ENCODE measurements around the gene PHPT1.
"Not testable (repeated sequence)": the region's sequence is repeated elsewhere in the genome, so short reads cannot be mapped to it uniquely, and the experiment has no call there.

PHPT1 gene

DNA sequence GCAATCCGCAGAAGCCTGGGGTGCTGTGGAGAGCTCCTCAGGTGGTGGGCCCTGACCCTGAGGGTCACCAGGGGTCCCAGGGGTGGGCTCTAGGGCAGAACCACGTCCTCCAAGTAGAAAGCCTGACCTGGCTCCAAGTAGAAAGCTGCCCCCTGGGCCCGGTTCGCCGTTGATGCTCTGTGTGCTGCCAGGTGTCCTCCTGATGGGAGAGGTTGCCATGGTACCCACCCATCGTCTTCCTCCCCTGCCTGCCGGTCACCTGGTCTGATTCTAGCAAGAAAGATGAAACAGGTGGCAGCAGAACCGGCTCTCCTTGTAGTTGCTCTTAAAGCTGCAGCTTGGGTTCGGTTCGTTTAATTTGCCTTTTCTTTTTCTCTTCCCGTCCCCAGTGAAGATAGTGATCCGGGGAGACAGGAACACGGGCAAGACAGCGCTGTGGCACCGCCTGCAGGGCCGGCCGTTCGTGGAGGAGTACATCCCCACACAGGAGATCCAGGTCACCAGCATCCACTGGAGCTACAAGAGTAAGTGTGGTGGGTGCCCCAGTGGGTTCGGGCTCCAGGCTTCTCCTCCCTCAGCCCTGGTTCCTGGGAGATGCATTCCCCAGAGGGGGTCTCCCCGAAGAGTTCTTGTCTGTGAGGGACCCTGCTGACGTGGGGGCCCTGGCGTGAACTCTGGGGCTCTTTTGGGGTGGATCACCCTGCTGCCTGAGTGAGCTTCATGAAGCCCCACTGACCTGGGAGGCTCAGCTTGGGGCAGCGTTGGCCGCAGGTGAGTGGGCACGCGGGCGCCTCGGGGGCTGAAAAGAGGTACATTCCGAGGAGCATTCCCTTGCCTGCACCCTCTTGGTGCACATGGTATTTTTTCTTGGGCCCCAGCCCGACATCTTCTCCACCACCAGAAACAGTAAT lies 25.8 kb upstream of the PHPT1 start:
- DNase-seq (ENCODE audit: low spot score), result no peak

DNA sequence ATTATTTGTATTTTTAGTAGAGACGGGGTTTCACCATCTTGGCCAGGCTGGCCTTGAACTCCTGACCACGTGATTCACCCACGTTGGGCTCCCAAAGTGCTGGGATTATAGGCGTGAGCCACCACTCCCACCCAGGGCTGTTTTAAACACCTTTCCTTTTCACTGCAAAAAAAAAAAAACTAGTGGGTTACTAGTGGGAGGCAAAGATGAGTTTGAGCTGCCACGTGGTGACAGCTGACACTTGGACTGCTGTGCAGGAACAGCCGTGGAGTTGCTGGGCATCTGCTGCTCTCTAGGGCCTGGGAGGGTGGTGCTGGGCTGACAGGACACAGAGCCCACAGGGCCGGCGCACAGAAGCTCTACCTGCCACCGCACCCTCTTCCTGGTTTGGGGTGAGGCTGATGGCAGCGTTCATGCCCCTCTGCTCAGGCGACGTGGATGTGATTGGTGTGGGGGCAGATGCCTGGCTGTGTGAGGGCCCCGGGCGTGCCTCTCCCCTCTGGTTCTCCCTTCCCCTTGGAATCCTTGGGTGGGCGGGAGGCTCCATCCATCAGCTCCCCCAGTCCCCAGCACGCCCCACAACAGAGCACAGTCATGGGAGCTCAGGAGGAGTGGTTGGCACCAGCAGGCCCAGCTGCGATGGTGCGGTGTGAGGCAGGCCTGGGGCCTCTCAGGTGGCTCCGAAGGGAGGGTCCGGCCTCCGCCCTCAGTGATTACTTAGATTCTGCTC lies 24.5 kb upstream of the PHPT1 start:
- DNase-seq (ENCODE audit: low spot score), result no peak

DNA sequence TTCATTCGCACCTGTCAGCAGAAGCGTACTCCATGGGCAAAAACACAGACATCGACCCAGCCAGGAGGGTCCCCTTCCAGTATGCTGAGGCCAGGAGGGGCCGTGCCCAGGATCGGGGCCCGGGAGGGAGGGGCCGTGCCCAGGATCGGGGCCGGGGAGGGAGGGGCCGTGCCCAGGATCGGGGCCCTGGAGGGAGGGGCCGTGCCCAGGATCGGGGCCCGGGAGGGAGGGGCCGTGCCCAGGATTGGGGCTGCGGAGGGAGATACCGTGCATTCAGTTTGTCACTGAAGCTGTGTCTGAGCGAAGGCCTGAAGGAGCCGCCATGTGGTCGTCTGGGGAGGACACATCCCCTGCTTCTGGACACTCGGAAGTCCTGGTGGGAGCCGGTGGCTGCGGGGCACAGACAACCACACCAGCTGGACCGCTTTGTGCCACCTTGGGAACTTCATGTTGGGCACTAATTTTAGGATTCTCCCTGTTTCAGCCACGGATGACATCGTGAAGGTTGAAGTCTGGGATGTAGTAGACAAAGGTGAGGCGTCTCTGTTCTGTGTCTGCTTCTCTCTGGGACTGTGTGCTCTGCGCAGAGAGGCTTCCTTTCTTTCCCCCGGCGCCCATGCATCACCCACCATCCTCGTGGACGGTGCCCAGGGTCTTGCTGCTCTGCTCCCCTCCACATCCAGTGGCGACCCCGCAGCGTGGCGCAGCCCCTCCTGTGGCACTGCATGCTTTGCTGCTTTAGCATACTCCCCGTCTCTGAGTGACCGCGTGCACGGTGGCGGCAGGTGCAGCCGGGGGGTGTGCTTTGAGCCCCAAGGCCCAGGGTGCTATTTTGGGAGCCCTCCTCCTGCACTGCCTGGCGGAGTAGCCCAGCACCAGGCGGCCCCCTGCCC lies 23.7 kb upstream of the PHPT1 start:
- DNase-seq (ENCODE audit: low spot score), result no peak

DNA sequence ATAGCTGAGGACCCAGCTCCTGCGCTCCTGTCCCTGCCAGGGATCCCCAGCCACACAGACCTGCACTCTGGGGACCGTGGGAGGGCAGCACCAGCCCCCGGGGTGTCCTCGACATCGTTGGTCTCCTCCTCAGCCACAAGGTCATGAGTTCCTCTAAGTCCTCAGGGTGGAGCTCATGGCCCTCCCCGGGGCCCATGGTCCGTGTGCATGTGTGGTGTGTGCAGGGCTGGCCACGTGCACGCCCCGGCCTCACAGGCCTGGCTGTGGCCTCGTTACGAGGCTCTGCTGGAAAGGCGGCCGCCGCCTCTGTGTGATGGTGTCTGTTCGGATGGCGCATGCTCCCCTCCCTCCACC lies 23.0 kb upstream of the PHPT1 start:
- no peak for DNase-seq (ENCODE audit: low spot score)

DNA sequence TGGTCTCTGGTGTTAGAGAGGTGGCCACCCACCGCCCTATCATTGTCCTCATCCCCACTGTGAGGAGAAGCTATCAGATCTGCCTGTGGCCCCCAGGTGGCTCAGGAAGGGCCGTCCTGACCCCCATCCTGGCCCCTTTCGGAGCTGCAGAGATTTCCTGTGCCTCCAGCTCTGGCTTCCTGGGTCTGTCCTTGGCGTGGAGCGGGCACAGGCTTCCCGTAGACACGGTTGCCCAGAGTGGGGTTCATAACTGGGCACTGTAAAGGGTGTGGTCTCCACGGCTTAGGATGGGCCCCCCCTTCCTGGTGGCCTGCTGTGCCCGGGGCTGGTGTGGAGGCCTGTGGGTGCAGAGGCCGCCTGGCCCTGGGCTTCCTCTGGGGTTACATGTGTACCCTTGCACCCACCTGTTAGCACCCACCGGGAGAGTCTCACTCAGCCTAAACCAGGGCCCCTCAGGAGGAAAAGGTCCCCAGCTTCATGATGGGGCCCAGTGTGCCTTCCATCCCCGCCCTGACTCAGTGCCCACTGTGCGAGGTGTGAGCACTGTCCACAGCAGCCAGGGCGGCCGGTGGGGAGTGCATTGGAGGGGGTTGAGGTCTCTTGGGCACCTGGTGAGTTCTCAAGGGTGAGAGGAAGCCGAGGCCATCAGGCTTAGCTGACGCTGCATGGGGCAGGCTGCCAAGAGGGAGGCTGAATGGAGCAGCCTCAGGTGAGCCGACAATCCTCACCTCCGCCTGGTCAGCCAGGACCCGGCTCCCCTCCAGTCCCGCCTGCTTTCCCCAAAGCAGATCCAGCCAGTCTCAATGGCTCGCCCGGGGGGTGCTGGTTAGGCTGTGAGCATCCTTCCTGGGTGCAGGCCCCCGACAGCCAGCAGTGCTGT lies 22.3 kb upstream of the PHPT1 start:
- DNase-seq (ENCODE audit: low spot score), result no peak

DNA sequence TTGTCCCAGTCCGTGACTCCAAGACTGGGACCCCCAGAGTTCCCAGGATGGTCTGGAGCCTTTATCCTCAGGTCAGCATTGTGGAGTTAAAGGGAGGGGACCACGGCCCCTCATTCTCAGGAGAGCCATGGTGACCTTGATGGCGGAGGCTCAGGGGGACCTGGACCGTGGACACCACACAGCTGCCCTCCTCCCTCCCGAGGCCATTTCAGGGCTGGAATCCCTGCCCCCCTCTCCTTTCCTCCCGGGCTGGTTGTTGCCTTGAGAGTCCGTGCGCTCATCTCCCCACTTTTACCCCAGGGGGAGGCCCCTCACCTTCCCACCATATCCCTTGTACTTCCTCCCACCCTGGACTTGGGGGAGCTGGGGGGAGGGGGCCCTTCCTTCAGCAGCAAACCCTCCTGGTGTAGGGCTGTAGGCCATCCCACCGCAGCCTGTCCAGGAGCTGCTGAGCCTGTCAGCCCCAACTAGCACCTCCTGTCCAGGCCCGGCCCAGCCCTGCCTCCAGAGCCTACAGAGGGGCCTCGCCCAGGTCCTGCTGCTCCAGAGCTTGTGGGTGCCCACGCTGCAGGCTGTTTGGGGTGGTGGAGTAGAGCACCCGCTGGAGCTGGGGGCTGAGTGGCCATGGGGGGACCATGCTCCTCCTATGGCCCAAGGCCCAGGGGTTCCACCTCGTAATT lies 21.3 kb upstream of the PHPT1 start:
- DNase-seq (ENCODE audit: low spot score), result no peak

DNA sequence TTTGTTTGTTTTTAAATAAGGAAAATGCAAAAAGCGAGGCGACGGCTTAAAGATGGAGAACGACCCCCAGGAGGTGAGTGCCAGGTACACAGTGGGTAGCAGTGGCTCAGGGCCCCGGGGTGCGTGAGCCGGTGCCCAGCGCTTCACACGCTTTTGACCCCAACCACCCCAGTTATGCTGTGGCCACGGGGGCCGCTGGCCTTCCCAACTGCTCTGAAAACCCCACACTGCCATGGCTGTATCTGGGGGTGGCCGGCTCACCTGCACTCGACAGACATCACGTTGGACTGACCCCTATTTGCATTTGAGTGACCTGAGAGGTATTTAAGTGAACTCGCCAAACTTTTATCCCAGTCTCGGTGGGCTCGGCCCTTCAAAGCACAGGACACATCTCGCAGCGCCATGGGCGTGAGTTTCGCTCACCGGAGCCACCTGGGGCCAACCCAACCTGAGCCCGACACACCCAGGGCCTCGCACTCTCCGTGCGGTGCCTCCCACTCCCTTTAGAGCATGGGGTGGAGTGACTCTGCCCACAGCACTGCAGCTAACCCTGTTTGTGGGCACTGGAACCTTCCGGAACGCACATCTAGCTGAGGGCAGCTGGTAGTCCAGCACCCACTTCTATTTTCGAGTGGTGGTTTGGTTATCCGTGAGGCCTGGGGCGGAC lies 20.6 kb upstream of the PHPT1 start:
- no peak for DNase-seq (ENCODE audit: low spot score)

DNA sequence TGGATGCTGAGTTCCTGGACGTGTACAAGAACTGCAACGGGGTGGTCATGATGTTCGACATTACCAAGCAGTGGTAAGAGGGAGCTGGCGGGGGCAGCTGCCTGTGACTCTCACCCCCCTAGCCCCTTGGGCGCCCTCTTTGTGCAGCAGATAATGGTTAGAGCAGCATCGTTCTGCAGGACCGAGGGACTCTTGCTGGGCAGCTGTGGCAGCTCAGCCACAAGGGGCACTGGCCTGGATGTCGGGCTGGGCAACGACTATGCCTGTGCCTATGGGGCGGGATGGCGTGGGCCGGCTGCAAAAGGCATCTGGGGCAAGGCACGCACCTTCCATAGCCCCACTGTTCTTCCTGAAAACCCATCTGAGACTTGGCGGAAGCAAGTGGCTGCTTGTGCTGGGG lies 19.8 kb upstream of the PHPT1 start:
- no peak for DNase-seq (ENCODE audit: low spot score)

DNA sequence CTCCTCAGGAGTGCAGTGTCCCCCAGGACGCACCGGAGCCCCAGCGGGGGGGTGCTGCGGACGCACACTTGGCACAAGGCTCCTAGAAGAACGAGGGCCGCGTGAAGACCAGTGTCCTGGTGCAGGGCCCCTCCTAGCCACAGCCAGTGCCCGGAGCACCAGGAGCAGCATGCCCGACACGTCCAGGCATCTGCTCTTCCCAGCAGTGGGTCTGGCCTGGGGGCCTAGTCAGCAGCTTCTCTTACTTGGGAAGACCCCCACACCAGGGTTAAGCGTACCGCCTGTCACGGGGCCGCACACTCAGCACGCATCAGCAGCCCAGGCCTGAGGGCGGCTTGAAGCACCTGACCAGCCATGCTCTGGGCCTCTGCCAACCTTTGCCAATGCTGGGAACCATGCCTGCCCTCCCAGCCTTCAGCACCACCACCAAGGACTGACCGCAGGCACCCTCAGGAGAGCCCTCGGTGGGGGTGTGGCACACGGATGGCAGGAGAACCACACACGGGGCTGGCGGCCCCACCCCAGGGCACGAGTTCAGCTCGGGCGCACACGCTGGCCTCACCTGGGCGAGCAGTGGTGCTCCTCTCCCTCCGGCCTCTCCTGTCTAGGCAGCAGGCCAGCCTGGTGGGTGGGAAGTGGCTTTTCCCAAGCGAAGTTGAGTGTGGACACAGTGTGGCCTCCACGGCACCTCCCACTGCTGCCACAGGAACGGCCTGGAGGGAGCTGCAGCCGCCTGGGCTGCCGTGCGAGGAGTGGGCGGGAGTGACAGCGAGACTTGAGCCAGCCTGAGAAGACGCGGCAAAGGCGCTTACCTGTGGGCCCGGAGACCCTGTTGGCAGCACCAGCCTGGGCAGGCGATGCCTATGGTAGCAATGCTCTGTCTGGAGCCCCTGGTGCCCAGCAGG lies 19.0 kb upstream of the PHPT1 start:
- no peak for DNase-seq (ENCODE audit: low spot score)

DNA sequence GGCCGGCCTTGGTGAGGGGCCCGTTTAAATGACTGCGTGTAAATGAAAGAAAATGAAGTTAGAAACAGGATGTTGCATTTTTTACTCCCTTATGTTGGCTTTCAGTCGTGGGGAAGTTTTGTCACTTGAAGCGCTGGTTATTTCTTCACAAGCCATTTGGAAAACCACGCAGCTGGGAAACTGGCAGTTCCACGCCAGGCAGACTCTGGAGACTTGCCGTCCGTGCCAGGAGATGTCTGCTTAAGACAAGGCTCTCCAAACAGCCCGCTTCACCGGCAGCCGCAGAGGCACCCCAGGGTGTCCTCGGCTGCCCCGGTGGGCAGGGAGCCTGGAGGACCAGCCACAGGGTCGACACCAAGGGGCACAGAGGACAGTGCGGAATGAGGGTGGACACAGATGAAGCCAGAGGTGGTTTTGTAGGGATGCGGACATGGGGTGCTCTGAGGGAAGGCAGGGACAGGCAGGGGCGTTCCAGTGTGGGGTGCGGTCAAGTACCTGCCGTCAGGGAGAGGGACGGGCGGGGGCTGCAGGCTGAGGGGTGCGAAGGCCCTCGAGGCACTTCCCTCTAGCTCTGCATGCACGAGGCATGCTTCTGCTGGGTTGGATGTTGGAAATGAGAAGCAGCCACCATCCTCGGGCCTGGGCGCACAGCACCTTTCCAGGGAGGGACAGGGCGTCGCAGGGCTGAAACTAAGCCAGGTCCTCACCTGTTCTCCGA lies 18.0 kb upstream of the PHPT1 start:
- DNase-seq (ENCODE audit: low spot score), result no peak

DNA sequence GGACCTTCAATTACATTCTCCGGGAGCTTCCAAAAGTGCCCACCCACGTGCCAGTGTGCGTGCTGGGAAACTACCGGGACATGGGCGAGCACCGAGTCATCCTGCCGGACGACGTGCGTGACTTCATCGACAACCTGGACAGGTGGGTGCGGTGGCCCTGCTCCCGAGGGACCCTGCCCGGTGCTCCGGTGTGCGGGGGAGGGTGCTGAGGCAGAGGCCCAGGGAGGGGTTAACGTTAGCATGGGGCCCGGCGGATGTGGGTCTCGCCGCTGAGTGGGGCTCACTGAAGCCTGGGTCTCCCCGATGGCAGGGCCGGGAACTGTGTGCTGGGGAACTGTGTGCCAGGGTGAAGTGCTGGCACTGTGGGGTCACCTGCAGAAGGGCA lies 17.5 kb upstream of the PHPT1 start:
- no peak for DNase-seq (ENCODE audit: low spot score)

DNA sequence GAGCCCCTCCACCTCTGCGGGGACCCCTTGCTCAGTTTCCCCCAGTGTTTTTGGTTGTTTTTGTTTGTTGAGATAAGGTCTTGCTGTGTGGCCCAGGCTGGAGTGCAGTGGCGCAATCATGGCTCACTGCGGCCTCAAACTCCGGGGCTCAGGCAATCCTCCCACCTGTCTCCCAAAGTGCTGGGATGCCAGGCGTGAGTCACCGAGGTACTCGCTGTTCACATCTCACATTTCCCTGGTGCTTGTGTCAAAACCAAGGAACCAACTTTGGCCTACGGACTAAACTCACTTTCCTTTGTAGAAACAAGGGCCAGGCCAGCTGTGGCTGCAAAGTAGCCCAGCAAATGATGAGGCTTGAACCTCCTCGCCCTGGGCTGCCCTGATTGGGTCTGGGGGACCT lies 16.6 kb upstream of the PHPT1 start:
- no peak for DNase-seq (ENCODE audit: low spot score)

DNA sequence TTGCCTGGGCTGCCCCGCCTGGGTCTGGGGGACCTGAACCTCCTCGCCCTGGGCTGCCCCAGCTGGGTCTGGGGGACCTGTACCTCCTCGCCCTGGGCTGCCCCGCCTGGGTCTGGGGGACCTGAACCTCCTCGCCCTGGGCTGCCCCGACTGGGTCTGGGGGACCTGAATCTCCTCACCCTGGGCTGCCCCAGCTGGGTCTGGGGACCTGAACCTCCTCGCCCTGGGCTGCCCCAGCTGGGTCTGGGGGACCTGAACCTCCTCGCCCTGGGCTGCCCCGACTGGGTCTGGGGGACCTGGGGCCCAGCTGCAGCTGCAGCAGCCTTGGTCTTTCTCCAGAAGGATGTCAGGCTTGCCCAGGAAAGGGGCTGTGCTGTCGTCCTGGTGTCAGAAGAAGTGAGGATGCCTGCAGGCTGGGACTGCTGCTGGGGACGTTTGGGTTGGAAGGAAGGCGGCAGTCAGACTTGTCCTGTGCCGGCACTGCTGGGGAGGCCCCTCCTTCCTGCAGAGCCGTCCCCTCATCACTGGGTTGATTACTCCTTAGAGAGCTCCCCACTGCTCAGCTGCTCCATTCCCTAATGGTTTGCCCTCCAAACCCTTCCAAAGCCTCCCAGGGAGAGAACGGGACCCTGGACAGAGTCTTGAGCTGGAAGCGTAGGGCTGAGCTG lies 15.7 kb upstream of the PHPT1 start:
- DNase-seq (ENCODE audit: low spot score), result not testable (repeated sequence)

DNA sequence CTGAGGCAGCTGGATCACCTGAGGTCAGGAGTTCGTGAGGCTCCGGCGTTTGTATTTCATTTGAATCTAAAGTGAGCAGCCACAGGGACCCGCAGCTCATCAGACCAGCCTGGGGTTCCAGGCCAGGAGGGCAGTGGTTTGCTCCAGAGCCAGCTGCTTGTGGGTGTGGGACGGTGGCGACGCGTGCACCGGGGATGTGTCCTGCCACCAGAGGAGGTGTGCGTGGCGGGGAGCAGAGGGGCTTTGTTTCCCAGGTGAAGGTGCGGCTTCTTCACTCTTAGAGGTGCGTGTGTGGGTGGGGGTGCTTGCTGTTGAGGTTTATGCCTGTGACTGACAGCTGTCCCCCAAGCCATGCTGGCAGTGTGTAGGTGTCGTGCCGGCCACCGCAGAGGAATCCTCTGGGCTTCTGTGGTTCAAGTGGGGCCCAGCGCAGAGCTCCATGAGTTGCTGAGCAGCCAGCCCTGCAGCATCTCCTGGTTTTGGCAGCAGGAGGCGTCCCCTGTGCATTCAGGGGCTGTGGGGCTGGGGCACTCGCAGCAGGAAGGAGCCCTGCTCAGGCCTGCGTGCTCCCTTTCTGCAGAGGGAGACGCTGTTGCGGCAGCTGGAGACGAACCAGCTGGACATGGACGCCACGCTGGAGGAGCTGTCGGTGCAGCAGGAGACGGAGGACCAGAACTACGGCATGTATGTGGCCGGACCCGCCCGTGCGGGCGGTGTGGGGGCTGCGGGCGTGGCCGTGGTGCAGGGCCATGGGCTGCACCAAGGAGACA lies 13.9 kb upstream of the PHPT1 start:
- DNase-seq (ENCODE audit: low spot score), result no peak

DNA sequence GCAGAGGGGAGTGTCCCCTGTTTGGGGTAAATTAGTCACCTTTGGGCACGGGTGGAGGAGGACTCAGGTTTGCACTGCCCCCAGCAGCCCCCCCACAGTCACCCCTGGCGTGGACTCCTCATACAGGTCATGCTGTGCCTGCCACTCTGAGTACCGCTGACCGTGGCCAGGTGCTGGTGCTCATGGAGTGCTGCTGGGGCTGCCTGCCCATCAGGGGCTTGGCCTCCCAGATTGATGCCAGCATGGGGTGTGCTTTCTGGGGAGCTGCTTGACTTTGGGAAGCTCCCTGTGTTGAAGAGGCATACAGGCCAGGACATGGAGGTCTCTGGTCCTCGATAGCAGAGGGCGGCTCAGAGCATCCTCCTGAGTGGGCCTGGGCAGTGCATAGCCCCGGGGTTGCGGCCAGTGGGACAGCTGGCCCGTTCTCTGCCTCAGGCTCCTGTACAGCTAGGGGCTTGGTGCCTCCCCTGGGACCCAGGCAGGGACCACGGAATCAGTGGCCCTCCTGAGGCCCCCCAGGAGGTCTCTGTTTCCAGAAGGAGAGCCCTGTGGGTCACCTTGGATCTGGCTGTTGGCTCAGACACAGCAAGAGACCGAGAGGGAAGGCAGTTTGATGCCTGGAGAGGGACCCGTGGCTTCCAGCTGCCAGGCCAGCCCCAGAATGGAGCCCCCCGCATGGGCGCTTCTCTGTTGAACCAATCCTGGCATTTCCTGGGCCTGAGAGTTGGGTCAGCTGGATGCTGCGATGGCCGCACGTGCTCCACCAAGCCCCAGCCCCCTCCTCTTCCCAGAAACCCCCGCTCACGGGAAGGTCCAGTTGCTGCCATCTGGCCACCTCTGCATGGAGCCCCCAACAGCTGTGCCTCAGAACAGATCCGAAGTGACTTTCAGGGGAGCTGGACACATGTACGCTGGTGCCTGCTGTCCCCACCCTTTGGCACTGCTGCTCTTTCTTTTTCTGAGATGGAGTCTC lies 13.0 kb upstream of the PHPT1 start:
- DNase-seq (ENCODE audit: low spot score), result no peak
